ENCODE data around the gene SHISA4.

Gene SHISA4

DNA sequence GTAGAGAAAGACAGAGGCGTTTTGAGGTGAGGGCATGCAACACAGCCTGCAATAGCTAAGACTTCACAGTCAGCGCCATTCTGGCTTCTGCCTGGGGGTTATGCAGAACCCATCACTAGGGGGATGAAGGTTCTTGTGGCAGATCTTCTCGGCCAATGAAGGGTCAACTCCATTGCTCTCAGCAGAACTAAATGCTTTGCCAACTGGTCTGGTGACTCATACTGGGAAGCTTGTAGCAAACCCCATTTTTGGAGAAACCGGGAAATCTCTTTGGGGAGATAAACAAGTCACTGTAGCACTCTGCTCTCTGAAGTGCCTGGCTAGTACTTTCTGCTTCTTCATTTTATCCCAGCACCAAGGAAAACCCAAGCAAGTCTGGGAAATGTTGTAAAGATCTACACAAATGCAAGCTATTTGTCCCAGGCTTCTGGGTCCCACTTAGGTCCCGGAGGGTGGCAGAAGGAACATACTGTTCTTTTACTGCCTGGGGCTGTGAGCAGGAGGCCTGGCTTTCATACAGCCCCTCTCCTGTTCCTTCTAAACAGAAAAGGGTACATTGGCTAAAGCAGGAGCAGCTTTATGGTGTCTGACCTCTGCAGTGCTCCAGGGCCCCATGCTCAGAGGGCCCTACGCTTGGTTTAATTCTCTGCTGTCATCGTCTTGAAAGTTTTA lies 28.8 kb downstream of the SHISA4 start:
- Histone ChIP-seq H3K36me3 (ENCODE audit: control insufficient read depth in 2 of 2, insufficient read depth in 1 of 2, low read length in 2 of 2) (no peaks in the 10 kb centered on the region), H3K4me1 (ENCODE audit: control insufficient read depth, insufficient read depth, low read length) (no peaks in the 10 kb centered on the region), H3K9me3 (ENCODE audit: control insufficient read depth, insufficient read depth, low read depth, low read length) (no peaks in the 10 kb centered on the region), H3K4me3 (ENCODE audit: low read depth, low read length) (no peak overlapping the region), H3K27ac (ENCODE audit: extremely low read depth, low read depth, low read length) (no peak overlapping the region)
- TF ChIP-seq ZNF404 (tag by site-specific recombination; IDR thresholded peaks at IDR 0.05) (no peak), SCRT1 (tag by site-specific recombination; IDR thresholded peaks at IDR 0.05; ENCODE audit: borderline replicate concordance) (no peak), ZNF76 (tag by site-specific recombination; IDR thresholded peaks at IDR 0.05; ENCODE audit: borderline replicate concordance, low read depth) (no peak)
- ChIA-PET POLR2A (interaction anchor here (1.8 kb wide), 1 partner anchor 29 kb away, joined by 6 read pairs; the partner anchor contains the start of gene LMOD1), CTCF (interaction anchor here (0.6 to 1.5 kb wide), 5 partner anchors 9 to 411 kb away, joined by 3 to 7 read pairs (median 3); partner anchors contain the start of gene CSRP1)

DNA sequence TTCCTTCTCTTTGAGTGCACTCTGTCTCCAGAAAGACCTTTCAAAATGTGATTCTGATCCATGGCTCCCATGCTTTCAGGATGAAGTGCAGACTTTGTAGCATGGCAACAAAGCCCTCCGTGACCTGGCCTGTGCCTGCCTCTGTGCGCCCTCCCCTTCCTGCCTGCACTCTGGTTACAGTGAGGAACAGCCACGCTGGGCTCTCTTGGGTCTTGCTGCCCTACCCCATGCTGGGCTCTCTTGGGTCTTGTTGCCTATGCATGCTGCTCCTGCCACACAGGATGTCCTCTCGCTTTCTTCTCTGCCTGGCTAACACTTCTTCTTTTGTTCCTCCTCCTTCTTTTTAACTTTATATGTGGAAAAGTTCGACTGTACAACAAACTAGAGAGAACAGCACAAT lies 29.6 kb downstream of the SHISA4 start:
- H3K27ac ChIP-seq (ENCODE audit: extremely low read depth, low read depth, low read length), result no peak overlapping the region
- POLR2A ChIA-PET, result interaction anchor here (1.8 kb wide), 1 partner anchor 28 kb away, joined by 6 read pairs; the partner anchor contains the start of gene LMOD1
- TF ChIP-seq ZNF146 (tag by site-specific recombination; IDR thresholded peaks at IDR 0.05) (no peak), ZFHX2 (tag by site-specific recombination; conservative IDR thresholded peaks at IDR 0.05) (no peak), KLF8 (tag by site-specific recombination; IDR thresholded peaks at IDR 0.05) (no peak), ZIC2 (tag by site-specific recombination; IDR thresholded peaks at IDR 0.05) (peak; percentile 78), ZXDB (tag by site-specific recombination; IDR thresholded peaks at IDR 0.05) (no peak), SP7 (tag by site-specific recombination; IDR thresholded peaks at IDR 0.05) (no peak), ZNF341 (tag by site-specific recombination; IDR thresholded peaks at IDR 0.05; ENCODE audit: low read depth) (peak; percentile 34; the same call in 1 of the 2 replicates), ZFP41 (tag by site-specific recombination; IDR thresholded peaks at IDR 0.05; ENCODE audit: borderline replicate concordance) (no peak)
- no peaks in the 10 kb centered on the region for H3K36me3 ChIP-seq (ENCODE audit: control insufficient read depth in 2 of 2, insufficient read depth in 1 of 2, low read length in 2 of 2)
- no peak overlapping the region for H3K4me3 ChIP-seq (ENCODE audit: low read depth, low read length)
- H3K9me3 ChIP-seq (ENCODE audit: control insufficient read depth, insufficient read depth, low read depth, low read length), result no peaks in the 10 kb centered on the region
- CTCF ChIA-PET, result interaction anchor here (0.6 kb wide), 2 partner anchors 126 to 417 kb away, joined by 3 to 4 read pairs; no protein-coding TSS in a partner anchor
- no peaks in the 10 kb centered on the region for H3K4me1 ChIP-seq (ENCODE audit: control insufficient read depth, insufficient read depth, low read length)

DNA sequence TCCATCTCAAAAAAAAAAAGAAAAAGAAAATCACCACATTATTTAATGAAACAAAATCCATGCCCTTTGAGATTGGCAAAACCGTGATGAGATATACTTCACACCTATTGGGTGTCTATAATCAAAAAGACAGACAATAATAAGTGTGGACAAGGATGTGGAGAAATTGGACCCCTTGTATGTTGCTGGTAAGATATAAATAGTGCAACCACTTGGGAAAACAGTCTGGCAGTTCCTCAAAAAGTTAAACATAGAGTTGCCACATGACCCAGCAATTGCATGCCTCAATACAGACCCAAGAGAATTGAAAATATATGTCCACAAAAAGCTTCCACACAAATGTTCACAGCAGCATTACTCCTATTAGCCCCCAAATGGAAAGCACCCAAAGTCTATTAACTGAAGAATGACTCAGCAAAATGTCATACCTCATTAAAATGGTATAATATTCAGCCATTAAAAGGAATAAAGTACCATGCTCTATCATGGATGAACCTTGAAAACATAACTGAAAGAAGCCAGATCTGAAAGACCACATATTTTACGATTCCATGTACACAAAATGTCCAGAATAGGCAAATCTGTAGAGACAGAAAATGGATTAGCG lies 33.4 kb downstream of the SHISA4 start:
- no peak for TF ChIP-seq ZNF529 (tag by site-specific recombination; IDR thresholded peaks at IDR 0.05; ENCODE audit: insufficient replicate concordance)
- peak; percentile 52; the same call in 1 of the 2 replicates for TF ChIP-seq ZNF664 (tag by site-specific recombination; IDR thresholded peaks at IDR 0.05)
- TF ChIP-seq ZNF514 (tag by site-specific recombination; IDR thresholded peaks at IDR 0.05), result no peak
- TF ChIP-seq ZNF768 (tag by site-specific recombination; IDR thresholded peaks at IDR 0.05), result no peak
- TF ChIP-seq ZNF140 (tag by site-specific recombination; IDR thresholded peaks at IDR 0.05), result 0 out of 2 replicates have a peak, but pooled peaks have one; percentile 14
- TF ChIP-seq ZNF146 (tag by site-specific recombination; IDR thresholded peaks at IDR 0.05), result peak; percentile 45; the same call in 1 of the 2 replicates
- TF ChIP-seq, protein P1, sequence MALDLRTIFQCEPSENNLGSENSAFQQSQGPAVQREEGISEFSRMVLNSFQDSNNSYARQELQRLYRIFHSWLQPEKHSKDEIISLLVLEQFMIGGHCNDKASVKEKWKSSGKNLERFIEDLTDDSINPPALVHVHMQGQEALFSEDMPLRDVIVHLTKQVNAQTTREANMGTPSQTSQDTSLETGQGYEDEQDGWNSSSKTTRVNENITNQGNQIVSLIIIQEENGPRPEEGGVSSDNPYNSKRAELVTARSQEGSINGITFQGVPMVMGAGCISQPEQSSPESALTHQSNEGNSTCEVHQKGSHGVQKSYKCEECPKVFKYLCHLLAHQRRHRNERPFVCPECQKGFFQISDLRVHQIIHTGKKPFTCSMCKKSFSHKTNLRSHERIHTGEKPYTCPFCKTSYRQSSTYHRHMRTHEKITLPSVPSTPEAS (tag by site-specific recombination; IDR thresholded peaks at IDR 0.05), result no peak
- no peak for TF ChIP-seq ZNF274 (IDR thresholded peaks at IDR 0.05; ENCODE audit: low read length)
- no peak for TF ChIP-seq ZNF274 (tag by site-specific recombination; IDR thresholded peaks at IDR 0.05; ENCODE audit: borderline replicate concordance)
- no peak for TF ChIP-seq ZNF311 (tag by site-specific recombination; IDR thresholded peaks at IDR 0.05; ENCODE audit: borderline replicate concordance)
- TF ChIP-seq ZNF701 (tag by site-specific recombination; IDR thresholded peaks at IDR 0.05), result no peak
- Histone ChIP-seq H3K27ac (ENCODE audit: extremely low read depth, low read depth, low read length) (no peak overlapping the region), H3K36me3 (ENCODE audit: control insufficient read depth in 2 of 2, insufficient read depth in 1 of 2, low read length in 2 of 2) (no peaks in the 10 kb centered on the region), H3K4me3 (ENCODE audit: low read depth, low read length) (no peak overlapping the region), H3K9me3 (ENCODE audit: control insufficient read depth, insufficient read depth, low read depth, low read length) (no peaks in the 10 kb centered on the region), H3K4me1 (ENCODE audit: control insufficient read depth, insufficient read depth, low read length) (no peaks in the 10 kb centered on the region)
- POLR2A ChIA-PET, result no interaction called here
- CTCF ChIA-PET, result interaction anchor here (1.3 kb wide), 1 partner anchor 51 kb away, joined by 3 read pairs; no protein-coding TSS in a partner anchor

Data from HEK293 (cell line).